HepG2 (cell line): Measurements from ENCODE around the gene JSRP1. TPM values are rescaled to one million over a fixed set of nuclear protein-coding genes. Genes with fewer than 3 reads are reported as not detected.

Experiments used
- ATAC-seq: fragments of 200-7000 bp; cut with Tn5 transposase; 3 replicates; pipeline ENCODE4 v1.9.1; 2020; ENCODE audit warnings: mild to moderate bottlenecking, moderate library complexity
- BruUV-seq: library from RNA; stranded (reverse); fragments of 400-500 nt; replicated peaks from 2 replicates; lab custom pipeline; 2021; lab: Mats Ljungman, UMichigan
- CTCF ChIA-PET: fragments of 300-600 bp; formaldehyde crosslinking; extraction: SDS; loops from one replicate; lab custom pipeline; 2021; ENCODE audit warnings: low total read pairs, inconsistent platforms, low intra/inter-chr PET ratio; lab: Yijun Ruan, JAX
- POLR2A ChIA-PET: fragments of 350-600 bp; sonication (Branson Sonifier 250); formaldehyde crosslinking; loops from one replicate; lab custom pipeline; 2020; ENCODE audit warnings: antibody characterized with exemption, inconsistent platforms; lab: Yijun Ruan, JAX
- DNase-seq: peaks from one replicate; pipeline ENCODE4 v3.0.0-alpha.2; 2015; ENCODE audit warnings: low spot score
- FAIRE-seq: peaks from 3 replicates; lab custom pipeline; 2011; peaks lifted over from hg19 to GRCh38; lab: Jason Lieb, UNC
- H2AFZ ChIP-seq: one replicate; pipeline ENCODE4 v1.6.1; 2011; ENCODE audit warnings: low read length, inconsistent platforms
- H3K27ac ChIP-seq: fragments of 300-600 bp; 3 replicates; pipeline ENCODE4 v1.8.0; 2011; ENCODE audit warnings: mixed run types, mild to moderate bottlenecking, mixed read lengths, low read length, inconsistent platforms; ENCODE audit not compliant: insufficient read depth; ENCODE audit errors: extremely low read length
- H3K27me3 ChIP-seq, 2 experiments: fragments of 200-600 bp in 1 of 2; 2 replicates in 1 of 2; 3 replicates in 1 of 2; pipeline versions ENCODE4 v1.6.0 to v1.8.0; 2011; ENCODE audit warnings: low read length in 2 of 2, mild to moderate bottlenecking in 2 of 2, moderate library complexity in 2 of 2, inconsistent platforms in 1 of 2; ENCODE audit not compliant: insufficient read depth in 2 of 2, control insufficient read depth in 1 of 2
- H3K36me3 ChIP-seq, 2 experiments: fragments of 200-600 bp in 1 of 2; replicated peaks in 1 of 2; 2 replicates in 1 of 2; 3 replicates in 1 of 2; pipeline versions ENCODE4 v1.5.1 to v1.8.0; 2011; ENCODE audit warnings: low read length in 2 of 2, inconsistent platforms in 1 of 2; ENCODE audit not compliant: insufficient read depth in 2 of 2, control insufficient read depth in 1 of 2
- H3K4me1 ChIP-seq: 2 replicates; pipeline ENCODE4 v1.5.1; 2012; ENCODE audit warnings: low read length, inconsistent platforms; ENCODE audit not compliant: insufficient read depth
- H3K4me2 ChIP-seq: 2 replicates; pipeline ENCODE4 v1.6.0; 2011; ENCODE audit warnings: low read depth, low read length, inconsistent platforms
- H3K4me3 ChIP-seq, 3 experiments: fragments of 200-600 bp in 1 of 3; sonication (generic), shearing (Covaris generic) in 1 of 3; replicated peaks in 1 of 3; 2 replicates each; pipeline ENCODE4 v1.5.1; 2011 to 2016; ENCODE audit warnings: low read length in 3 of 3, inconsistent platforms in 2 of 3, low read depth in 2 of 3, mild to moderate bottlenecking in 2 of 3, control low read depth in 1 of 3, mixed read lengths in 1 of 3; ENCODE audit not compliant: insufficient read depth in 1 of 3
- H3K79me2 ChIP-seq: one replicate; pipeline ENCODE4 v1.6.1; 2011; ENCODE audit warnings: low read length, inconsistent platforms; ENCODE audit not compliant: insufficient read depth
- H3K9ac ChIP-seq: 2 replicates; pipeline ENCODE4 v1.6.0; 2011; ENCODE audit warnings: mild to moderate bottlenecking, low read depth, low read length, inconsistent platforms; ENCODE audit not compliant: insufficient read depth
- H3K9me3 ChIP-seq: 2 replicates; pipeline ENCODE4 v1.5.1; 2012; ENCODE audit warnings: mild to moderate bottlenecking, low read length
- H4K20me1 ChIP-seq: 2 replicates; pipeline ENCODE4 v1.6.0; 2011; ENCODE audit warnings: inconsistent platforms, mild to moderate bottlenecking, low read length, moderate library complexity; ENCODE audit not compliant: insufficient read depth
- NR2C2 ChIP-seq: sonication (generic); formaldehyde crosslinking; IDR thresholded peaks from 2 replicates; pipeline ENCODE4 v1.4.0; 2020; ENCODE audit warnings: missing genetic modification reagents, mild to moderate bottlenecking, moderate library complexity, borderline replicate concordance
- POLR2A ChIP-seq, 2 experiments: IDR thresholded peaks; 2 replicates each; pipeline ENCODE4 v1.6.1; 2011; ENCODE audit warnings: low read depth in 2 of 2, low read length in 2 of 2, mild to moderate bottlenecking in 1 of 2, moderate library complexity in 1 of 2; ENCODE audit not compliant: insufficient read depth in 1 of 2
- RBFOX2 ChIP-seq: fragments of 200-400 bp; formaldehyde crosslinking; IDR thresholded peaks from 2 replicates; pipeline ENCODE4 v1.6.1; 2017; ENCODE audit warnings: low read depth, mild to moderate bottlenecking, low read length
- RNF2 ChIP-seq: fragments of 450-650 bp; conservative IDR thresholded peaks from 2 replicates; pipeline ENCODE4 v1.6.1; 2016; ENCODE audit warnings: low read depth
- RXRB ChIP-seq: IDR thresholded peaks from 2 replicates; pipeline ENCODE4 v1.6.1; 2016; ENCODE audit warnings: borderline replicate concordance, missing genetic modification reagents, missing compliant biosample characterization
- ZGPAT ChIP-seq: IDR thresholded peaks from 2 replicates; pipeline ENCODE4 v1.6.1; 2016; ENCODE audit warnings: mild to moderate bottlenecking
- ZNF441 ChIP-seq: sonication (generic); formaldehyde crosslinking; IDR thresholded peaks from 2 replicates; pipeline ENCODE4 v1.7.0; 2021; ENCODE audit warnings: missing genetic modification reagents, borderline replicate concordance
- ZNF546 ChIP-seq: sonication (generic); formaldehyde crosslinking; conservative IDR thresholded peaks from 2 replicates; pipeline ENCODE4 v1.8.1; 2023; ENCODE audit warnings: mild to moderate bottlenecking, missing genetic modification reagents
- ZSCAN21 ChIP-seq: sonication (generic); formaldehyde crosslinking; IDR thresholded peaks from 2 replicates; pipeline ENCODE4 v1.8.0; 2022; ENCODE audit warnings: mild to moderate bottlenecking, missing genetic modification reagents, moderate library complexity, borderline replicate concordance
- WGBS: methylation state at CpG from one replicate; pipeline ENCODE4 v1.1.6; 2017; ENCODE audit warnings: low lambda C conversion rate; 5-methylcytosine and 5-hydroxymethylcytosine counted together
- in situ Hi-C: cut with HindIII; loops from 2 replicates; pipeline ENCODE4 v1.10.0; 2017; ENCODE audit warnings: low pct_unique_long_range_greater_than_20kb; ENCODE audit not compliant: extremely low pct_ligation_motif_present
- intact Hi-C: fragments of 100-400 bp; cut with micrococcal nuclease; formaldehyde crosslinking; loops from one replicate; pipeline ENCODE4 v1.10.0; 2022; ENCODE audit not compliant: unreplicated experiment
- polyA plus RNA-seq, 8 experiments: library from polyadenylated mRNA; depleted of rRNA in 3 of 8; stranded (reverse) in 7 of 8; unstranded in 1 of 8; fragments of >200 nt; fragmentation: Illumina TruSeq in 4 of 8; extraction: Trizol in 4 of 8; gene quantifications; 2 replicates each; pipeline versions ENCODE4 v1.2.1 to v1.2.3, GENCODE V29; 2011 to 2016; ENCODE audit warnings: low read depth in 4 of 8, missing spikeins in 1 of 8, mixed read lengths in 1 of 8; ENCODE audit not compliant: insufficient read depth in 1 of 8
- total RNA-seq, 5 experiments: library from RNA; depleted of rRNA; stranded (reverse); fragments of >200 nt; fragmentation: Illumina TruSeq; extraction: Trizol; gene quantifications; 2 replicates each; pipeline ENCODE4 v1.2.3, GENCODE V29; 2016; ENCODE audit warnings: low read depth in 1 of 5

Gene JSRP1
- total and polyA plus RNA-seq, 2 of the 13 experiments (the other 11 are each of a cell fraction or from before 2014, with no cell fraction given) = 0.16 to 0.38 TPM

GRCh38 chr19:2277138-2277537, 20.9 kb upstream of the JSRP1 start:
- TF ChIP-seq NR2C2 (no peak), POLR2A (IDR thresholded peaks at IDR 0.05; ENCODE audit: insufficient read depth in 1 of 2, low read depth in 2 of 2, low read length in 2 of 2) (peak in 1 of 2 experiments; percentile 34; a peak in 2 of 4 replicates), ZGPAT (CRISPR knock-in tag) (no peak), ZNF441 (CRISPR knock-in tag) (no peak)
- ChIA-PET CTCF (no interaction called here), POLR2A (interaction anchor here (1.2 kb wide), 1 partner anchor 9 kb away, joined by 3 read pairs; no protein-coding TSS in a partner anchor)
- H3K79me2 ChIP-seq = peaks cover 7% of the 10 kb centered on the region
- intact Hi-C loops = no loop called here
- no peak overlapping the region for H2AFZ ChIP-seq
- TSS peak; percentile 24 for BruUV-seq
- 87% methylated on average over 9 of the region's 9 CpGs for WGBS
- ATAC-seq = no peak
- no peak overlapping the region for H3K27ac ChIP-seq
- no peak overlapping the region for H3K4me3 ChIP-seq
- H3K36me3 ChIP-seq = peaks cover 2 to 9% of the 10 kb centered on the region in 2 experiments; a peak in 2 of 5 replicates
- H3K27me3 ChIP-seq = peaks cover 0 to 6% of the 10 kb centered on the region in 2 experiments; a peak in 1 of 5 replicates
- in situ Hi-C loops = loop anchor here (5.0 kb wide), 1 partner anchor 40 kb away; no protein-coding TSS in a partner anchor
- H4K20me1 ChIP-seq = peaks cover 35% of the 10 kb centered on the region
- no peak for DNase-seq
- H3K9me3 ChIP-seq = no peaks in the 10 kb centered on the region
- H3K4me1 ChIP-seq = peaks cover 38% of the 10 kb centered on the region
- H3K4me2 ChIP-seq = no peak overlapping the region
- no peak overlapping the region for H3K9ac ChIP-seq
- FAIRE-seq = no peak

GRCh38 chr19:2276429-2276986, 20.3 kb upstream of the JSRP1 start:
- POLR2A ChIA-PET = interaction anchor here (1.2 kb wide), 1 partner anchor 9 kb away, joined by 3 read pairs; no protein-coding TSS in a partner anchor
- no peaks in the 10 kb centered on the region for H3K27me3 ChIP-seq
- in situ Hi-C loops = loop anchor here (5.0 kb wide), 1 partner anchor 41 kb away; no protein-coding TSS in a partner anchor
- BruUV-seq = no TSS peak
- DNase-seq (no peak), ATAC-seq (no peak), FAIRE-seq (no peak)
- no peaks in the 10 kb centered on the region for H3K9me3 ChIP-seq
- peaks cover 39% of the 10 kb centered on the region for H4K20me1 ChIP-seq
- peaks cover 38% of the 10 kb centered on the region for H3K4me1 ChIP-seq
- H3K9ac ChIP-seq = no peak overlapping the region
- TF ChIP-seq RNF2 (no peak), ZNF546 (no peak), RXRB (CRISPR knock-in tag) (no peak), ZSCAN21 (CRISPR knock-in tag) (no peak), RBFOX2 (0 out of 2 replicates have a peak, but pooled peaks have one; percentile 6)
- TF ChIP-seq, all 625 proteins: peak for 1
- no peak overlapping the region for H3K27ac ChIP-seq
- peaks cover 12% of the 10 kb centered on the region for H3K79me2 ChIP-seq
- no peak overlapping the region for H3K4me2 ChIP-seq
- no peak overlapping the region for H3K4me3 ChIP-seq
- intact Hi-C loops = no loop called here
- CTCF ChIA-PET = no interaction called here
- peaks cover 4 to 13% of the 10 kb centered on the region in 2 experiments; a peak in 4 of 5 replicates for H3K36me3 ChIP-seq
- H2AFZ ChIP-seq = no peak overlapping the region
- 95% methylated on average over 20 of the region's 28 CpGs for WGBS
